ENCODE measurements around the gene MAGEB17.

GRCh38 chrX:16171039-16171438 is 3.8 kb downstream of the MAGEB17 start:
- no peak for TF ChIP-seq CTCF (IDR thresholded peaks at IDR 0.05; ENCODE audit: insufficient read depth, low read length)
- TF ChIP-seq REST (IDR thresholded peaks at IDR 0.05; ENCODE audit: insufficient replicate concordance, low read depth) = no peak
- no peak for TF ChIP-seq SPI1 (IDR thresholded peaks at IDR 0.05; ENCODE audit: borderline replicate concordance, low read depth)
- TF ChIP-seq POLR2AphosphoS5 (IDR thresholded peaks at IDR 0.05; ENCODE audit: low read depth) = no peak
